Measurements from ENCODE around the gene UMOD.
"Not testable (repeated sequence)": the region's sequence is repeated elsewhere in the genome, so short reads cannot be mapped to it uniquely, and the experiment has no call there.

Gene UMOD

GRCh38 chr16:20321671-20322070, 30.8 kb downstream of the UMOD start:
- no peak for ATAC-seq (ENCODE audit: low read depth)
- Mint-ChIP-seq H3K4me3 (no peak overlapping the region), H3K36me3 (no peaks in the 10 kb centered on the region), H3K4me1 (no peaks in the 10 kb centered on the region), H3K9me3 (no peaks in the 10 kb centered on the region), H3K27me3 (peaks cover 5% of the 10 kb centered on the region), H3K27ac (no peak overlapping the region)
- no peak for DNase-seq (ENCODE audit: low spot score in 2 of 2)

GRCh38 chr16:20321051-20321450, 31.5 kb downstream of the UMOD start:
- not testable (repeated sequence) for ATAC-seq (ENCODE audit: low read depth); H3K4me1 Mint-ChIP-seq; H3K9me3 Mint-ChIP-seq; H3K27ac Mint-ChIP-seq; H3K36me3 Mint-ChIP-seq; H3K4me3 Mint-ChIP-seq; DNase-seq (ENCODE audit: low spot score in 2 of 2); H3K27me3 Mint-ChIP-seq

- H3K9me3 Mint-ChIP-seq: no peaks in the 10 kb centered on the region
- no peaks in the 10 kb centered on the region for H3K4me1 Mint-ChIP-seq
- H3K27me3 Mint-ChIP-seq: peaks cover 5% of the 10 kb centered on the region
- H3K4me3 Mint-ChIP-seq: no peak overlapping the region
- no peaks in the 10 kb centered on the region for H3K36me3 Mint-ChIP-seq
- ATAC-seq (ENCODE audit: low read depth): no peak
- no peak overlapping the region for H3K27ac Mint-ChIP-seq
- no peak for DNase-seq (ENCODE audit: low spot score in 2 of 2)
These were observed 31.9 kb downstream of the UMOD start for GRCh38 chr16:20320592-20320991.

GRCh38 chr16:20320178-20320577, 32.3 kb downstream of the UMOD start:
- H3K27me3 Mint-ChIP-seq: peaks cover 5% of the 10 kb centered on the region

GRCh38 chr16:20319406-20319805, 33.1 kb downstream of the UMOD start:
- no peaks in the 10 kb centered on the region for H3K36me3 Mint-ChIP-seq
- H3K4me3 Mint-ChIP-seq: no peak overlapping the region
- H3K27ac Mint-ChIP-seq: no peak overlapping the region
- H3K9me3 Mint-ChIP-seq: no peaks in the 10 kb centered on the region
- ATAC-seq (ENCODE audit: low read depth): no peak
- H3K27me3 Mint-ChIP-seq: peaks cover 5% of the 10 kb centered on the region
- no peak for DNase-seq (ENCODE audit: low spot score in 2 of 2)
- no peaks in the 10 kb centered on the region for H3K4me1 Mint-ChIP-seq

More at GRCh38 chr16:20320178-20320577, 32.3 kb downstream of the UMOD start:
- no peak overlapping the region for H3K27ac Mint-ChIP-seq
- H3K4me1 Mint-ChIP-seq: no peaks in the 10 kb centered on the region
- ATAC-seq (ENCODE audit: low read depth) (no peak), DNase-seq (ENCODE audit: low spot score in 2 of 2) (no peak)
- H3K9me3 Mint-ChIP-seq: no peaks in the 10 kb centered on the region
- no peaks in the 10 kb centered on the region for H3K36me3 Mint-ChIP-seq
- no peak overlapping the region for H3K4me3 Mint-ChIP-seq

- no peak for DNase-seq (ENCODE audit: low spot score in 2 of 2)
- Mint-ChIP-seq H3K4me1 (no peaks in the 10 kb centered on the region), H3K27me3 (peaks cover 5% of the 10 kb centered on the region), H3K27ac (no peak overlapping the region), H3K36me3 (no peaks in the 10 kb centered on the region), H3K9me3 (no peaks in the 10 kb centered on the region), H3K4me3 (no peak overlapping the region)
- ATAC-seq (ENCODE audit: low read depth): no peak
These were observed 34.1 kb downstream of the UMOD start for GRCh38 chr16:20318437-20318836.

- Mint-ChIP-seq H3K4me3 (no peak overlapping the region), H3K4me1 (no peaks in the 10 kb centered on the region), H3K27me3 (peaks cover 5% of the 10 kb centered on the region), H3K9me3 (no peaks in the 10 kb centered on the region), H3K27ac (no peak overlapping the region), H3K36me3 (no peaks in the 10 kb centered on the region)
- DNase-seq (ENCODE audit: low spot score in 2 of 2) (no peak), ATAC-seq (ENCODE audit: low read depth) (no peak)
These were observed 34.5 kb downstream of the UMOD start for GRCh38 chr16:20318006-20318405.

- DNase-seq (ENCODE audit: low spot score in 2 of 2) (no peak), ATAC-seq (ENCODE audit: low read depth) (no peak)
- no peaks in the 10 kb centered on the region for H3K4me1 Mint-ChIP-seq
- H3K27me3 Mint-ChIP-seq: peaks cover 5% of the 10 kb centered on the region
- H3K4me3 Mint-ChIP-seq: no peak overlapping the region
- H3K9me3 Mint-ChIP-seq: no peaks in the 10 kb centered on the region
- no peaks in the 10 kb centered on the region for H3K36me3 Mint-ChIP-seq
- H3K27ac Mint-ChIP-seq: no peak overlapping the region
These were observed 35.4 kb downstream of the UMOD start for GRCh38 chr16:20317117-20317516.

- H3K9me3 Mint-ChIP-seq: no peaks in the 10 kb centered on the region
- no peaks in the 10 kb centered on the region for H3K36me3 Mint-ChIP-seq
- H3K27me3 Mint-ChIP-seq: peaks cover 5% of the 10 kb centered on the region
- no peak overlapping the region for H3K27ac Mint-ChIP-seq
- DNase-seq (ENCODE audit: low spot score in 2 of 2) (no peak), ATAC-seq (ENCODE audit: low read depth) (no peak)
- H3K4me1 Mint-ChIP-seq: no peaks in the 10 kb centered on the region
- no peak overlapping the region for H3K4me3 Mint-ChIP-seq
These were observed 35.8 kb downstream of the UMOD start for GRCh38 chr16:20316715-20317114.

- H3K27ac Mint-ChIP-seq: no peak overlapping the region
- H3K36me3 Mint-ChIP-seq: no peaks in the 10 kb centered on the region
These were observed 36.8 kb downstream of the UMOD start for GRCh38 chr16:20315764-20316163.

GRCh38 chr16:20314575-20314974, 37.9 kb downstream of the UMOD start:
- H3K9me3 Mint-ChIP-seq: no peaks in the 10 kb centered on the region
- H3K36me3 Mint-ChIP-seq: no peaks in the 10 kb centered on the region
- ATAC-seq (ENCODE audit: low read depth) (no peak), DNase-seq (ENCODE audit: low spot score in 2 of 2) (no peak)
- no peak overlapping the region for H3K27ac Mint-ChIP-seq
- H3K4me3 Mint-ChIP-seq: no peak overlapping the region
- peaks cover 3% of the 10 kb centered on the region for H3K27me3 Mint-ChIP-seq
- H3K4me1 Mint-ChIP-seq: no peaks in the 10 kb centered on the region

More at GRCh38 chr16:20315764-20316163, 36.8 kb downstream of the UMOD start:
- H3K9me3 Mint-ChIP-seq: no peaks in the 10 kb centered on the region
- H3K27me3 Mint-ChIP-seq: peaks cover 3% of the 10 kb centered on the region
- no peak overlapping the region for H3K4me3 Mint-ChIP-seq
- H3K4me1 Mint-ChIP-seq: no peaks in the 10 kb centered on the region
- no peak for DNase-seq (ENCODE audit: low spot score in 2 of 2)
- ATAC-seq (ENCODE audit: low read depth): no peak

GRCh38 chr16:20313741-20314140, 38.8 kb downstream of the UMOD start:
- Mint-ChIP-seq H3K4me1 (no peaks in the 10 kb centered on the region), H3K27me3 (peaks cover 3% of the 10 kb centered on the region), H3K9me3 (no peaks in the 10 kb centered on the region), H3K4me3 (no peak overlapping the region), H3K27ac (no peak overlapping the region), H3K36me3 (no peaks in the 10 kb centered on the region)
- DNase-seq (ENCODE audit: low spot score in 2 of 2) (no peak), ATAC-seq (ENCODE audit: low read depth) (no peak)

- ATAC-seq (ENCODE audit: low read depth); H3K27me3 Mint-ChIP-seq; H3K9me3 Mint-ChIP-seq; H3K4me3 Mint-ChIP-seq; H3K27ac Mint-ChIP-seq; H3K36me3 Mint-ChIP-seq; DNase-seq (ENCODE audit: low spot score in 2 of 2); H3K4me1 Mint-ChIP-seq: not testable (repeated sequence)
These were observed 39.9 kb downstream of the UMOD start for GRCh38 chr16:20312536-20313095.

- Mint-ChIP-seq H3K4me1 (no peaks in the 10 kb centered on the region), H3K27me3 (peaks cover 2% of the 10 kb centered on the region)
These were observed 41.0 kb downstream of the UMOD start for GRCh38 chr16:20311548-20311947.

More at GRCh38 chr16:20311548-20311947, 41.0 kb downstream of the UMOD start:
- H3K4me3 Mint-ChIP-seq: no peak overlapping the region
- no peak overlapping the region for H3K27ac Mint-ChIP-seq
- no peak for DNase-seq (ENCODE audit: low spot score in 2 of 2)
- no peaks in the 10 kb centered on the region for H3K36me3 Mint-ChIP-seq
- no peak for ATAC-seq (ENCODE audit: low read depth)
- H3K9me3 Mint-ChIP-seq: no peaks in the 10 kb centered on the region

All from memory B cell (primary cell).